GM12801 (cell line): ENCODE measurements around the gene EFNA4.

Experiments
- TF ChIP-seq, protein P1 (sequence below): IDR thresholded peaks from one replicate; pipeline ENCODE4 v1.5.1; 2011; ENCODE audit warnings: control low read depth; ENCODE audit not compliant: insufficient read length; ENCODE audit errors: extremely low read depth

EFNA4 gene

DNA sequence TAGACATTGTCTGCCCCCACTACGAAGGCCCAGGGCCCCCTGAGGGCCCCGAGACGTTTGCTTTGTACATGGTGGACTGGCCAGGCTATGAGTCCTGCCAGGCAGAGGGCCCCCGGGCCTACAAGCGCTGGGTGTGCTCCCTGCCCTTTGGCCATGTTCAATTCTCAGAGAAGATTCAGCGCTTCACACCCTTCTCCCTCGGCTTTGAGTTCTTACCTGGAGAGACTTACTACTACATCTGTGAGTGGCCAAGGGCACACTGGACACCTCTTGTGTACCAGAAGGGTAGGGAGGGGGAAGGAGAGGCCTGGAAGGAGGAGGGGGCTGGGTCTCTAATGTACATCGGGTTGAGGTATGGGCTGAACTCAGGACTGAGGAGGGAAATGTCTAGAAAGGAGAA, 3.2 kb downstream of the EFNA4 start:
- TF ChIP-seq, protein P1, sequence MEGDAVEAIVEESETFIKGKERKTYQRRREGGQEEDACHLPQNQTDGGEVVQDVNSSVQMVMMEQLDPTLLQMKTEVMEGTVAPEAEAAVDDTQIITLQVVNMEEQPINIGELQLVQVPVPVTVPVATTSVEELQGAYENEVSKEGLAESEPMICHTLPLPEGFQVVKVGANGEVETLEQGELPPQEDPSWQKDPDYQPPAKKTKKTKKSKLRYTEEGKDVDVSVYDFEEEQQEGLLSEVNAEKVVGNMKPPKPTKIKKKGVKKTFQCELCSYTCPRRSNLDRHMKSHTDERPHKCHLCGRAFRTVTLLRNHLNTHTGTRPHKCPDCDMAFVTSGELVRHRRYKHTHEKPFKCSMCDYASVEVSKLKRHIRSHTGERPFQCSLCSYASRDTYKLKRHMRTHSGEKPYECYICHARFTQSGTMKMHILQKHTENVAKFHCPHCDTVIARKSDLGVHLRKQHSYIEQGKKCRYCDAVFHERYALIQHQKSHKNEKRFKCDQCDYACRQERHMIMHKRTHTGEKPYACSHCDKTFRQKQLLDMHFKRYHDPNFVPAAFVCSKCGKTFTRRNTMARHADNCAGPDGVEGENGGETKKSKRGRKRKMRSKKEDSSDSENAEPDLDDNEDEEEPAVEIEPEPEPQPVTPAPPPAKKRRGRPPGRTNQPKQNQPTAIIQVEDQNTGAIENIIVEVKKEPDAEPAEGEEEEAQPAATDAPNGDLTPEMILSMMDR = no peak

DNA sequence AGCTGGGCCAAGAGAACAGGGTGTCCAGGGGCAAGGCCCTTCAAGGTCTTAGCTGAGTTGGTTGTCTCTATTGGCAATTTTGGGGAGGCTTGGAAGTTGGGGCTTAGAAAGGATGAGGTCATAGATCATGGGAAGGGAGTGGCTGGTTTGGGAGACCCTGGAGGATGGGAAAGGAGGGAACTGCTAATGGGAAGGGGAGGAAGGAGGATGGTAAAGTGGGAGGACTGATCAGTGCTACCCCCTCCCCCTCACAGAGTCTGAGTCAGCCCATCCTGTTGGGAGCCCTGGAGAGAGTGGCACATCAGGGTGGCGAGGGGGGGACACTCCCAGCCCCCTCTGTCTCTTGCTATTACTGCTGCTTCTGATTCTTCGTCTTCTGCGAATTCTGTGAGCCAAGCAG, 5.1 kb downstream of the EFNA4 start:
- TF ChIP-seq, protein P1 = no peak

DNA sequence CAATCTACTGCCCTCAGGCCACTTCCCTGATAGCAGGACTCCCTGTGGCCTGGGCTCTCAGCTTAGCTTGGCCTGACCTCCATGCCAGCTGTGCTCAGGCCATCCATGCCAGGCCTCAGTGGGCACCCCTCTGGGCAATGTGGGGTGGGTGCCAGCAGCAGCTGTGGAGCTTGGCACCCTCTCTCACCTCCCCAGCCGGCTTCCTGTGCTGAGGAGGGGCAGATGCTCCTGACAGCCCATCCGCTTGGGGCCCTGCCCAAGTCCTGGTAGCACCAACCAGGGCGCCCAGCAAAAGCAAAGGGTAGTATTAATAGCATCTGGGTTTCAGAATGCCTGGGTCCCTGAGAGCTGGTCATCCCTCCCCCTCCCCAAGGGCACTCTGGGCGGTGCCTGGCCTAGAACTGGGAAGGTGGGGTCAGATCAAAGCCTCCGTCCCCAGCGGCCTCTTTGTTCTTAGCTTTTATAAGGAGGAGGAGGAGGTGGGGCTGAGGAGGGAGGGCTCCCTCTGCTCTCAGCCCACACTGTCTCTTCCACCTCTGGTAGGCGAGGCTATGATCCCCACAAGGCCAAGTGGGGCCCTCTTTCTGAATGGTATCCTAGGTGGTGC, 6.1 kb downstream of the EFNA4 start:
- TF ChIP-seq, protein P1 = no peak

DNA sequence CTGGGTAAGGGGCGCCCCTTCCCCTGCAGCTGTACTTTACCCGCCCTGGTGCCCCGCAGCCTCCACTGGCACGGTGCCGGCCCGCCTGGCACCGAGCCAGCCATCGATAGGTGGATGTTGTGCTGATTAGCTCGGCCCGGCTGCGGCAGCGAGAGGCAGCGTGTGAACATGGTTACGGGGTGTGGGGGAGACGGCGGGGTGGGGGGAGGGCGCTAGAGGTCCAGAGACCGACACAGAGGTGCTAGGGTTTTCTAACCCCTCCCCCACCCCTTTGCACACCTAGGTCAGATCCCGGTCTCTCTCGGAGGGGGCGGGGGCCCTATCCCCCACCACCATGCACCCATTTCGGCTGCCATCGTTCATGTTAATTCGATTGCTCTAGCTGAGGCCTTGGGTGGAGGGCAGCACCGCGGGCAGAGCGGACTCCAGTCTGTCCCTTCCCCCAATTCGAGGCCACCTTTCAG, 6.7 kb downstream of the EFNA4 start:
- TF ChIP-seq, protein P1 = no peak

DNA sequence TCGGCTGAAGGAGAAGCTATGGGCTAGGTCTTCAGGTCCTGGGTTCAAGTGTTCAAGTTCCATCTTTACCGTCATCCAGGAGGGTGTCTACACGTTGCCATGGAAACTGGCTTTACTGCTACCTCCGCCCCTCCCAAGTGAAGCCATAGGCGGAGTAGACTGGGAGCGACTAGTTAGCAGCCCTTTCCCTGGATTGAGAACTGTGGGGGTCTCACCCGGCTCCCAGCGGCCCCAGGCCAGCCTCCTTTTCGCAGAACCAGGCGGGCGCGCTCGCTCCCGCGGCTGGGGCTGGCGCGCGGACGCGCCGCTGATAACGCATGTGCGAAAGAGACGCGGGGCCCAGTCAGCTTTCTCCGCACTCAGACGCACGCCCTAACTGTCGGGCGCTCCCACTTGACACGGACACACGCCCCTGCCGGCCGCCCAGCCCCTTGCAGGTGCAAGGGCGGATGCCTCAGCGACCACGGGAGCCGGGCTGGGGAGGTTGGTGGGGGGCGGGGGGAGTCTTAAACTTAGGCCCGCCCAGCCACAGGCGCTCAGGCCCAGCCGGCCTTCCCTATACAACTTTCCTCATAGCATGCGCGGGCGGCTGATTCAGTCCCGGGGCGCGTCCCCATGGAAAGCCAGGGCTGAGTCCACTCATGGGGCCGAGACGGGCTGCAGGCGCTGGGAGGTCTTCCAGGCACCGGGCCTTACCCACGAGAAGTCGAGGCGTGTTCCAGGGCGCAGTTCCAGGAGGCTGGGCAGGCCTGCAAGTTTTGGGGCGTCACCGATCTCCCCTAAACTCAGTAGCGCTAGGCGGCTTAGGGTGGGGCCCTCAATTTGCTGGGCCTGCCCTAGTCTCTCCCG, 7.4 kb downstream of the EFNA4 start:
- TF ChIP-seq, protein P1 = no peak

DNA sequence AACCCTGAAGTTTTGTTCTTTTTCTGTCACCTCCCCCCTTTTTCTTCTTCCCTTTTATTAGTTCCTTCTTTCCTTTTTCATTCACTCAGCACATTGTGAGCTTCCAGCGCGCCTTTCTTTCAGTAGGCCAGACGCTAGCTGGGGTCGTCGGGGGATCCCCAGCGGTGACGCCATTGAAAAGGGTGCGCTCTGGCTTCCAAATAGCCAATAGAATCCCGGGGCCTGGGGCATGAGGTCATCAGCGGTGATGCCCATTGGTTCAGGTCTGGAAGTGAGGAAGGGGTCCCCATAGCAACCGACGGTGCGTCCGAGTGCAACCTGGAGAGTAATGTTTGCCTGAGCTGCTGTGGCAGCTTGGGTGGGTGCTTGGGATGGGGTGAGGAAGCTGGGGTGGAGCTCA, 8.2 kb downstream of the EFNA4 start:
- TF ChIP-seq, protein P1 = no peak

DNA sequence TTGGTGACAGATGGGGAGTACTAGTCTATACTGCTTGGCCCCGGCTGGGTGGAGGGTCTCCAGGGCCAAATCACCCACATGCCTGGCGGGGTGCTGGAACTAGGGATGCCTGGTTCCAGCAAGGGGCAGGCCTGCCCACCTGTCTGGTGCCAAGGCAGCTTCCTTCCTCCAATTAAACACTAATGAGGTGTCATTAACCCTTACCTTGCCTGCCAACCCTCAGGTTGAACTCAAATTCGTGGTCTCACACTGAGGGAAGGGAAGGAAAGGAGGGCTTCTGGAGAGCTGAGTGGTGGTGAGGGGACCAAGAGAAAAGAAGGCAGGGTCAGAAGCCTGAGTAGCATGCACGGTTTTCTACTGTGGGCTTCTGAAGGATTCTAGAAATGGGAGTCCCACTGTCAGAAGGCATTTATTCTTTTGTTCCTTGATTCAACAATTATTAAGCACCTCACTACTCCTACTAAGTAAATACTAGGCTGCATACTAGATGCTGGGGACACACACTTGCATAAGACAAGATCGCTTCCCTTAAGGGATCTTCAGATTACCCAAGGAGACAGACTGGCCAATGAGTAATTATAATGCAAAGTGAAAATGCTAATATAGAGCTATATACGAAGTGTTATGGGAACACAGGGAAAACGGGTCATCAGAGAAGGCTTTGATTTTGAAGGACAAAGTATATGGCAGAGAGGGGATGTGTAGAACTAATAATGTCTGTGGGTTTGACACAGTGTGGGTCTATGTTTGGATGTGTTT, 9.2 kb downstream of the EFNA4 start:
- TF ChIP-seq, protein P1 = no peak
